Heart left ventricle (tissue), 16 donors: Measurements from ENCODE around the gene SERINC5. TPM values are rescaled to one million over a fixed set of nuclear protein-coding genes. Genes with fewer than 3 reads are reported as not detected.

Experiments
- ATAC-seq, 4 donors: fragments of 200-7000 bp; cut with Tn5 transposase; one replicate each; pipeline ENCODE4 v1.9.1; 2020 to 2022; ENCODE audit warnings: moderate library complexity in 4 of 4, mild to moderate bottlenecking in 3 of 4, moderate number of reproducible peaks in 1 of 4
- DNase-seq, 5 donors: peaks; one replicate each; pipeline ENCODE4 v3.0.0-alpha.2; 2020
- H3K27ac ChIP-seq, 12 donors: fragments of 200-600 bp; sonication (generic) in 4 of 12; one replicate each; pipeline versions ENCODE4 v1.5.0 to v1.8.0; 2016 to 2022; ENCODE audit warnings: mild to moderate bottlenecking in 2 of 12
- H3K27me3 ChIP-seq, 9 donors: fragments of 200-600 bp; sonication (generic) in 2 of 9; one replicate each; pipeline versions ENCODE4 v1.5.1 to v1.8.0; 2016 to 2022; ENCODE audit warnings: mild to moderate bottlenecking in 3 of 9
- H3K36me3 ChIP-seq, 9 donors: fragments of 200-600 bp; sonication (generic) in 2 of 9; one replicate each; pipeline versions ENCODE4 v1.5.0 to v1.8.0; 2018 to 2022; ENCODE audit warnings: mild to moderate bottlenecking in 2 of 9
- H3K4me1 ChIP-seq, 12 donors: fragments of 200-600 bp; sonication (generic) in 4 of 12; one replicate each; pipeline versions ENCODE4 v1.5.0 to v1.8.0; 2016 to 2022; ENCODE audit warnings: mild to moderate bottlenecking in 3 of 12
- H3K4me3 ChIP-seq, 12 donors: fragments of 200-600 bp; sonication (generic) in 4 of 12; one replicate each; pipeline versions ENCODE4 v1.5.0 to v1.8.0; 2017 to 2022; ENCODE audit warnings: mild to moderate bottlenecking in 9 of 12, moderate library complexity in 4 of 12
- H3K9me3 ChIP-seq, 12 donors: fragments of 200-600 bp; sonication (generic) in 4 of 12; one replicate each; pipeline versions ENCODE4 v1.5.0 to v1.8.0; 2016 to 2022; ENCODE audit warnings: mild to moderate bottlenecking in 1 of 12
- CTCF ChIP-seq, 12 donors: fragments of 200-600 bp; sonication (generic) in 4 of 12; IDR thresholded peaks; one replicate each; pipeline versions ENCODE4 v1.5.0 to v1.8.0; 2018 to 2022; ENCODE audit warnings: antibody characterized with exemption in 12 of 12, mild to moderate bottlenecking in 5 of 12
- POLR2A ChIP-seq, 2 donors: fragments of 450-650 bp; IDR thresholded peaks; one replicate each; pipeline ENCODE4 v1.6.1; 2017; ENCODE audit warnings: antibody characterized with exemption in 2 of 2, mild to moderate bottlenecking in 2 of 2, moderate library complexity in 2 of 2
- whole genome bisulfite sequencing, 4 donors: extraction: QIAGEN DNeasy Blood & Tissue Kit in 2 of 4; methylation state at CpG; one replicate each; pipeline versions ENCODE4 v1.1.5 to v1.1.7; 2013 to 2018; 5-methylcytosine and 5-hydroxymethylcytosine counted together
- intact Hi-C, 10 donors: fragments of 100-400 bp; cut with DNase I; formaldehyde crosslinking; loops; one replicate each; pipeline versions ENCODE4 v1.11.1 to v1.14.2; 2022
- polyA plus RNA-seq, 2 donors: library from polyadenylated mRNA; stranded (reverse); fragments of 200-250 nt; gene quantifications; one replicate each; pipeline ENCODE4 v1.2.3, GENCODE V29; 2013
- total RNA-seq, 9 donors: library from RNA; depleted of rRNA in 2 of 9; stranded (reverse); fragments of >200 nt in 2 of 9; fragmentation: NEBNext Ultra II Directional in 3 of 9; extraction: Animal tissue kit (Norgen Biotek cat#: 25700) in 3 of 9; gene quantifications; one replicate each; pipeline versions ENCODE4 v1.1.0 to v1.2.4, GENCODE V29; 2016 to 2023
- donor health status: ischemic (EF 13 %, LVEDD 7.1; RV severe dilation, severe dysfunction).
- donor health status: healthy with polysubstance abuse.
- donor health status: DM: no; HTN: yes; CAD: no.
- donor health status: DM: no; HTN: no; CAD: no.
- donor health status: ischemic (EF 25% LVEDD 6.9; RV normal size, moderate dysfunction).
- donor health status: ischemic (EF 25% LVEDD 5.7; RV mildly dilated, moderate dysfunction).
- donor health status: healthy.
- donor health status: DM: yes; HTN: yes; CAD: no.
- donor health status: ischemic (EF 35%, LVEDD 5.7; RV mildly dilated, moderate dysfunction).
- donor health status: nonischemic (EF 11% LVEDD 7.7; RV severe dilation, severe dysfunction).
- donor health status: DM: yes; HTN: yes; CAD: no.
- donor health status: PGD.
- donor health status: ischemic (EF 29% LVEDD 5.4; RV normal size, mild dysfunction).
- donor health status: nonischemic (EF 23%, LVEDD 6.1; RV moderate dilation, normal function).

Gene SERINC5
- total and polyA plus RNA-seq, 11 donors = 3.2 to 25.9 (median 13.5) TPM

- Histone ChIP-seq H3K27ac (no peak overlapping the region), H3K36me3 (no peaks in the 10 kb centered on the region), H3K4me3 (no peak overlapping the region), H3K27me3 (no peaks in the 10 kb centered on the region), H3K4me1 (no peaks in the 10 kb centered on the region), H3K9me3 (no peaks in the 10 kb centered on the region)
- intact Hi-C loops = no loop called here
- DNase-seq (no peak), ATAC-seq (no peak)
- no peak for TF ChIP-seq POLR2A (IDR thresholded peaks at IDR 0.05)
- no peak for TF ChIP-seq CTCF (IDR thresholded peaks at IDR 0.05)
- WGBS, 4 donors = 76 to 92% (median 87%) methylated on average over 2 of the region's 2 CpGs
Observed at GRCh38 chr5:80288177-80288576, 32.3 kb upstream of the SERINC5 start.

DNA sequence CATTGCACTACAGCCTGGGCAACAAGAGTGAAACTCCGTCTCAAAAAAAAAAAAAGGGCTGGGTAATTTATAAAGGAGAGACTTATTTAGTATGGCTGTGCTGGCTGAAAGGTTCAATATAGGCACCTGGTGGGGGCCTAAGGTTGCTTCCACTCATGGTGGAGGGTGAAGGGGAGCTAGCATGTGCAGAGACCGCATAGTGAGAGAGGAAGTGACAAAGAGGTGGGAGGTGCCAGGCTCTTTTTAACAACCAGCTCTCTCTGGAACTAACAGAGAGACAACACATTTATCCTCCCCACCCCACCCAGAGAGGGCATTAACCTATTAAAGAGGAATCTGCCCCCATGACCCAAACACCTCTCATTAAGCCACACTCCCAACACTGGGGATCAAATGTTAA, 28.9 kb upstream of the SERINC5 start:
- ATAC-seq (no peak), DNase-seq (no peak)
- Histone ChIP-seq H3K27me3 (no peaks in the 10 kb centered on the region), H3K27ac (no peak overlapping the region), H3K4me1 (peaks cover 0 to 4% (median 0%) of the 10 kb centered on the region in 12 donors), H3K9me3 (no peaks in the 10 kb centered on the region), H3K36me3 (no peaks in the 10 kb centered on the region), H3K4me3 (no peak overlapping the region)
- TF ChIP-seq CTCF (IDR thresholded peaks at IDR 0.05) (no peak), POLR2A (IDR thresholded peaks at IDR 0.05) (no peak)
- intact Hi-C loops = no loop called here
- 53 to 72% (median 67%) methylated on average over 2 of the region's 2 CpGs for WGBS, 4 donors

- H3K4me1 ChIP-seq = peaks cover 0 to 4% (median 0%) of the 10 kb centered on the region in 12 donors
- H3K27ac ChIP-seq = no peak overlapping the region
- intact Hi-C loops = no loop called here
- H3K4me3 ChIP-seq = no peak overlapping the region
- TF ChIP-seq CTCF (IDR thresholded peaks at IDR 0.05) (no peak), POLR2A (IDR thresholded peaks at IDR 0.05) (no peak)
- DNase-seq (no peak), ATAC-seq (no peak)
- no peaks in the 10 kb centered on the region for H3K9me3 ChIP-seq
- H3K36me3 ChIP-seq = no peaks in the 10 kb centered on the region
- H3K27me3 ChIP-seq = no peaks in the 10 kb centered on the region
- WGBS, 4 donors = 46 to 70% (median 63%) methylated on average over 1 of the region's 1 CpG
Observed at GRCh38 chr5:80283360-80283759, 27.5 kb upstream of the SERINC5 start.

GRCh38 chr5:80282054-80282453, 26.2 kb upstream of the SERINC5 start:
- no peaks in the 10 kb centered on the region for H3K27me3 ChIP-seq
- intact Hi-C loops = no loop called here
- H3K9me3 ChIP-seq = no peaks in the 10 kb centered on the region
- WGBS, 4 donors = 55 to 60% (median 57%) methylated on average over 3 of the region's 3 CpGs
- no peak overlapping the region for H3K4me3 ChIP-seq
- H3K4me1 ChIP-seq = peaks cover 0 to 4% (median 0%) of the 10 kb centered on the region in 12 donors
- TF ChIP-seq CTCF (IDR thresholded peaks at IDR 0.05) (no peak), POLR2A (IDR thresholded peaks at IDR 0.05) (no peak)
- DNase-seq (no peak), ATAC-seq (no peak)
- H3K27ac ChIP-seq = no peak overlapping the region
- H3K36me3 ChIP-seq = no peaks in the 10 kb centered on the region
